Measurements from ENCODE around the gene CERKL.

The CERKL gene

DNA sequence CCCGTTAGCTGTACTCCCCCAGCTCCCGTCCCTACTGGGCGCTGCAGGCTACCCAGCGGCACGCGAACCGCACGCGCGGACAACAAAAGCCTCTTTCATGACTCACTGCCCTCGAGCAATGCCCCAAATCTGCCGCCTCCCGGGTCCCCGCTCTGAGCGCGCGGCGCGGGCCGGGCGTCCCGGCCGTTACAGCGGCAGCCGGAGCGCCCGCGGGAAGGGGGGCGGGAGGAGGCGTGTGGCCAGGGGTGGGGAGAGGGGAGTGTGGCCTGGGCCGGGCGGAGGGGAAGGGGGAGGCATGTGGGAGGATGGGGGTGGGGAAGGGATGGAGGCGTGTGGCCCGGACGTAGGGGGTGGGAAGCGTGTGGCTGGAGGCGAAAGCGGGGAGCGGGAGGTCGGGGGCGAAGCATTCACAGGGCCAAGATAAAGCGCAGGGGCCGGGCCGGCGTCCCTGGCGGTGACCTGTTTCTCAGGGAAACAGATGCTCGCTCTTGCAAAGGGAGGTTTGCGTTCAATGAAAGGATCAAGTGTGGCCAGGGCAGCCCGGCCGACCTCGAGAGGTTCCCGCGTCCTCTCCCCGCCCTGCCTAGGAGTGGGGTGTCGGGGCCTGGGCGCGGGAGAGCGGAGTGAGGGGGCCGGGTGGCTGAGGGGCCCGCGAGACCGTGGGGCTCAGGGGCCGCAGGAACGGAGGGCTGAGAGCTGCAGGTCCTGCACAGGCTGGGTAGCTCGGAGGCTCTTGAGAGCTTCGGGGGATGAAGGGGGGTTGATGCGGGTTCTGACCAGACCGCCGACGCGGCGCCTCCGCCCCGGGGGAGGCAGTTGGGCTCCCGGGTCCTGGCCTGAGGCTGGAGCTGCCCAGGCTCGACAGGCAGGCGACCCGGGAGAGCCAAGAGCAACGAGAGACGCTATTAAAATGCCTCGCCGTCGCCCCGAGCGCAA lies 26.9 kb upstream of the CERKL start:
- Histone ChIP-seq H3K27me3 (ENCODE audit: insufficient read depth, low read length, poor library complexity, severe bottlenecking) (no peaks in the 10 kb centered on the region), H2AFZ (ENCODE audit: low read length) (no peak overlapping the region), H3K4me2 (ENCODE audit: low read depth, low read length, poor library complexity, severe bottlenecking) (no peak overlapping the region), H4K20me1 (ENCODE audit: insufficient read depth, low read length, poor library complexity, severe bottlenecking) (no peaks in the 10 kb centered on the region), H3K9ac (ENCODE audit: low read depth, low read length, poor library complexity, severe bottlenecking) (no peak overlapping the region), H3K36me3 (ENCODE audit: insufficient read depth, low read length) (no peaks in the 10 kb centered on the region), H3K79me2 (ENCODE audit: insufficient read depth, low read length) (no peaks in the 10 kb centered on the region), H3K4me1 (ENCODE audit: insufficient read depth, low read length, poor library complexity, severe bottlenecking) (no peaks in the 10 kb centered on the region), H3F3A (ENCODE audit: low read depth) (no peaks in the 10 kb centered on the region), H3K9me2 (replicated peaks; ENCODE audit: low read depth, low read length) (no peaks in the 10 kb centered on the region), H3K4me3 (ENCODE audit: low read length, poor library complexity, severe bottlenecking) (no peak overlapping the region), H3K9me3 (ENCODE audit: insufficient read depth, low read depth, low read length) (no peaks in the 10 kb centered on the region)
- no peak for TF ChIP-seq EZH2phosphoT487 (IDR thresholded peaks at IDR 0.05; ENCODE audit: borderline replicate concordance)
- TF ChIP-seq, protein P1, sequence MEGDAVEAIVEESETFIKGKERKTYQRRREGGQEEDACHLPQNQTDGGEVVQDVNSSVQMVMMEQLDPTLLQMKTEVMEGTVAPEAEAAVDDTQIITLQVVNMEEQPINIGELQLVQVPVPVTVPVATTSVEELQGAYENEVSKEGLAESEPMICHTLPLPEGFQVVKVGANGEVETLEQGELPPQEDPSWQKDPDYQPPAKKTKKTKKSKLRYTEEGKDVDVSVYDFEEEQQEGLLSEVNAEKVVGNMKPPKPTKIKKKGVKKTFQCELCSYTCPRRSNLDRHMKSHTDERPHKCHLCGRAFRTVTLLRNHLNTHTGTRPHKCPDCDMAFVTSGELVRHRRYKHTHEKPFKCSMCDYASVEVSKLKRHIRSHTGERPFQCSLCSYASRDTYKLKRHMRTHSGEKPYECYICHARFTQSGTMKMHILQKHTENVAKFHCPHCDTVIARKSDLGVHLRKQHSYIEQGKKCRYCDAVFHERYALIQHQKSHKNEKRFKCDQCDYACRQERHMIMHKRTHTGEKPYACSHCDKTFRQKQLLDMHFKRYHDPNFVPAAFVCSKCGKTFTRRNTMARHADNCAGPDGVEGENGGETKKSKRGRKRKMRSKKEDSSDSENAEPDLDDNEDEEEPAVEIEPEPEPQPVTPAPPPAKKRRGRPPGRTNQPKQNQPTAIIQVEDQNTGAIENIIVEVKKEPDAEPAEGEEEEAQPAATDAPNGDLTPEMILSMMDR (conservative IDR thresholded peaks at IDR 0.05; ENCODE audit: low read length), result no peak

DNA sequence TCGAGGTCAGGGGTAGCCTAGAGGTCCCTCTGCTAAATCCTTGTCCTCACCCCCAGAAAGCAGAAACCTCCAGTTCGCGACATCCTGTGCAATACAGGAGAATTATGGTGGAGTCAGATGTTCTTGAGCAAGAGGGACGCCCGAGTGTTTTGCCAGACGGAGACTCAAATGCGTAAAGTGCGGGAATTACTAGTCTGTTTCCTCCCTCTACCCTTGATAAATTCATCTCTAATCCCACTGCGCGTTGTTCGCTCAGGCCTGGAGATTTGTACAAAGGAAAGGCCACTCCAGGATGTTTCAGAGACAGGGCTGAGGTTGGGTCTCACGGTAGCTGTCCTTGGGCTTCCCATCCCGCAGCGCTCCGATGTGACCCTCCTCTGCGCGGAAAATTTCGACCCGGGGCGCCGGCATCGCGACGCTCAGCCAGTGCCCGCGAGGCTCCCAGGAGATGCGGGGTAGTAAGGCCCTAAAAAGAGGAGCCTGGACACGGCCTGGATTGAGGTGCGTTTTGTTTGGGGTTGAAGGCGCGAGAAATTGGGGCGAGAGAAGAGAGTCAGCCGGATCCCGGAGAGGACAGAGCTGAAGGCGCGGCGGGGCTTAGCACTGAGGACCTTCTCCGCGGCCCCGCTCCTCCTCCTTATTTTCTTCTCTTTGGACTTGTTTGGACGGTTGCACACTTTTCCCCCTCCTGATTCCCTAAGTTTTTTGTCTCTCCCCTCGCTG lies 26.1 kb upstream of the CERKL start:
- no peak overlapping the region for H3K4me3 ChIP-seq (ENCODE audit: low read length, poor library complexity, severe bottlenecking)
- H3K9ac ChIP-seq (ENCODE audit: low read depth, low read length, poor library complexity, severe bottlenecking), result no peak overlapping the region
- no peaks in the 10 kb centered on the region for H3K4me1 ChIP-seq (ENCODE audit: insufficient read depth, low read length, poor library complexity, severe bottlenecking)
- no peak overlapping the region for H3K4me2 ChIP-seq (ENCODE audit: low read depth, low read length, poor library complexity, severe bottlenecking)
- no peaks in the 10 kb centered on the region for H3K27me3 ChIP-seq (ENCODE audit: insufficient read depth, low read length, poor library complexity, severe bottlenecking)
- H4K20me1 ChIP-seq (ENCODE audit: insufficient read depth, low read length, poor library complexity, severe bottlenecking), result no peaks in the 10 kb centered on the region
- no peaks in the 10 kb centered on the region for H3F3A ChIP-seq (ENCODE audit: low read depth)
- no peak for TF ChIP-seq EZH2phosphoT487 (IDR thresholded peaks at IDR 0.05; ENCODE audit: borderline replicate concordance)
- TF ChIP-seq, protein P1 (conservative IDR thresholded peaks at IDR 0.05; ENCODE audit: low read length), result no peak
- H3K9me2 ChIP-seq (replicated peaks; ENCODE audit: low read depth, low read length), result no peaks in the 10 kb centered on the region
- no peaks in the 10 kb centered on the region for H3K79me2 ChIP-seq (ENCODE audit: insufficient read depth, low read length)
- no peak overlapping the region for H2AFZ ChIP-seq (ENCODE audit: low read length)
- H3K9me3 ChIP-seq (ENCODE audit: insufficient read depth, low read depth, low read length), result no peaks in the 10 kb centered on the region
- H3K36me3 ChIP-seq (ENCODE audit: insufficient read depth, low read length), result no peaks in the 10 kb centered on the region

DNA sequence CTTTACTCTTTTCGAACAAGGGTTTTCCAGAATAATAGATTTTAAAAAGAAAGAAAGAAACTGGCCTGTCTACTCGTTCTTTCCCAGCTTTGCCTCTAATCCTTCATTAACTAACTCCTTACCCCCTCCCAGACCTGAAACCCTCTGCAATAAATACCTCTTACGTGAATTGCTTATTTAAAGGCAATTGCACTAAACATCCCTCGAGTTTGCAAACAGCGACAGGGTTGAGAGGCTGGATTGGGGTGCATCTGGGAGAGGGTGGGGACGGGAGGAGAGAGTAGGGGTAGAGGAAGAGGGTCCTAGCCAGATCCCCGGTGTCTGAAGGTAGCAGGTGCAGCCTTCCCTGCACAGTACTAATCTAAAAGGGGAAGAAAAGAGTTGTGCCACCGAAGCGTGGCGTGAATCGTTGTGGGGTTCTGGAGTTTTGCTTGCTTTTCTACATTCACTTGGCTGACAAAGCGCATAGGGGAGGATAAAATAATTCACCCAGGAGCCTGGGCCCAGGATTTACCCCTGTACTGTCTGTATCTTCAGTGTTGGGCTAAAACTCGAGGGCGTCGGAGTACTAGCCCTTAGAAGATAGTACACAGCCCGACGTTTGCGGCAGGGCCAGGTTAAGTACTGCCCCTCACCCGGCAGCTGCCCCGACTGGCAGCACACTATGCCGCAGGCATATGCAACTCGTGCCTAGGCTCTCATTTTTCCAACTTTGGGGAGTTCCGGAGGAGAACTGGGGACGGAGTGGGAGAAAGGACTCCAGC lies 25.3 kb upstream of the CERKL start:
- Histone ChIP-seq H3K36me3 (ENCODE audit: insufficient read depth, low read length) (no peaks in the 10 kb centered on the region), H3K4me1 (ENCODE audit: insufficient read depth, low read length, poor library complexity, severe bottlenecking) (no peaks in the 10 kb centered on the region), H3K9me3 (ENCODE audit: insufficient read depth, low read depth, low read length) (no peaks in the 10 kb centered on the region), H4K20me1 (ENCODE audit: insufficient read depth, low read length, poor library complexity, severe bottlenecking) (no peaks in the 10 kb centered on the region), H2AFZ (ENCODE audit: low read length) (no peak overlapping the region), H3K27me3 (ENCODE audit: insufficient read depth, low read length, poor library complexity, severe bottlenecking) (no peaks in the 10 kb centered on the region), H3K4me3 (ENCODE audit: low read length, poor library complexity, severe bottlenecking) (no peak overlapping the region), H3K79me2 (ENCODE audit: insufficient read depth, low read length) (no peaks in the 10 kb centered on the region), H3K9me2 (replicated peaks; ENCODE audit: low read depth, low read length) (no peaks in the 10 kb centered on the region), H3F3A (ENCODE audit: low read depth) (no peaks in the 10 kb centered on the region), H3K9ac (ENCODE audit: low read depth, low read length, poor library complexity, severe bottlenecking) (no peak overlapping the region), H3K4me2 (ENCODE audit: low read depth, low read length, poor library complexity, severe bottlenecking) (no peak overlapping the region)
- TF ChIP-seq, protein P1 (conservative IDR thresholded peaks at IDR 0.05; ENCODE audit: low read length), result no peak
- no peak for TF ChIP-seq EZH2phosphoT487 (IDR thresholded peaks at IDR 0.05; ENCODE audit: borderline replicate concordance)

Measured in Loucy (cell line).